ENCODE results near the gene ERBB4. TPM values are rescaled to one million over a fixed set of nuclear protein-coding genes. Genes with fewer than 3 reads are reported as not detected.

The ERBB4 gene
- total RNA-seq, 1 experiment from 2014 or later: 0.15 TPM

GRCh38 chr2:211516537-211516936 lies 1022.1 kb downstream of the ERBB4 start:
- in situ Hi-C loops (cut with HindIII; ENCODE audit: low pct_unique_long_range_greater_than_20kb, low sequenced_read_pairs): no loop called here
- no peak overlapping the region for H3K27ac ChIP-seq (ENCODE audit: low read length)
- intact Hi-C loops (cut with micrococcal nuclease; ENCODE audit: unreplicated experiment): no loop called here
- DNase-seq (ENCODE audit: low read depth, low spot score) (no peak), ATAC-seq (no peak)
- H3K4me1 ChIP-seq (ENCODE audit: control insufficient read depth, insufficient read depth, low read length): no peaks in the 10 kb centered on the region
- H3K9me3 ChIP-seq (ENCODE audit: control insufficient read depth, insufficient read depth, low read depth, low read length): no peaks in the 10 kb centered on the region
- ChIA-PET POLR2A (no interaction called here), CTCF (no interaction called here)
- no peaks in the 10 kb centered on the region for H3K27me3 ChIP-seq (ENCODE audit: control insufficient read depth, insufficient read depth, low read length)
- no peak for TF ChIP-seq CTCF (IDR thresholded peaks at IDR 0.05)
- TF ChIP-seq REST (IDR thresholded peaks at IDR 0.05; ENCODE audit: insufficient read depth in 1 of 2, low read depth in 2 of 2, low read length in 1 of 2): no peak
- TF ChIP-seq TCF7L2 (IDR thresholded peaks at IDR 0.05; ENCODE audit: low read depth, low read length): no peak
- TF ChIP-seq POLR2AphosphoS5 (IDR thresholded peaks at IDR 0.05; ENCODE audit: low read depth, low read length): no peak
- TF ChIP-seq SIN3A (IDR thresholded peaks at IDR 0.05; ENCODE audit: borderline replicate concordance, insufficient read depth, low read depth, low read length): no peak
- no peak overlapping the region for H3K4me3 ChIP-seq (ENCODE audit: low read depth in 2 of 2, low read length in 2 of 2)
- H3K36me3 ChIP-seq (ENCODE audit: control insufficient read depth, insufficient read depth, low read length): no peaks in the 10 kb centered on the region
- BruUV-seq (replicated peaks): no TSS peak

- H3K9me3 ChIP-seq (ENCODE audit: control insufficient read depth, insufficient read depth, low read depth, low read length): no peaks in the 10 kb centered on the region
- H3K27ac ChIP-seq (ENCODE audit: low read length): no peak overlapping the region
- no TSS peak for BruUV-seq (replicated peaks)
- H3K27me3 ChIP-seq (ENCODE audit: control insufficient read depth, insufficient read depth, low read length): no peaks in the 10 kb centered on the region
- CTCF ChIA-PET: no interaction called here
- H3K4me1 ChIP-seq (ENCODE audit: control insufficient read depth, insufficient read depth, low read length): no peaks in the 10 kb centered on the region
- intact Hi-C loops (cut with micrococcal nuclease; ENCODE audit: unreplicated experiment) (no loop called here), in situ Hi-C loops (cut with HindIII; ENCODE audit: low pct_unique_long_range_greater_than_20kb, low sequenced_read_pairs) (no loop called here)
- H3K4me3 ChIP-seq (ENCODE audit: low read depth in 2 of 2, low read length in 2 of 2): no peak overlapping the region
- POLR2A ChIA-PET: no interaction called here
- TF ChIP-seq SIN3A (IDR thresholded peaks at IDR 0.05; ENCODE audit: borderline replicate concordance, insufficient read depth, low read depth, low read length) (no peak), TCF7L2 (IDR thresholded peaks at IDR 0.05; ENCODE audit: low read depth, low read length) (no peak), POLR2AphosphoS5 (IDR thresholded peaks at IDR 0.05; ENCODE audit: low read depth, low read length) (no peak), CTCF (IDR thresholded peaks at IDR 0.05) (no peak), REST (IDR thresholded peaks at IDR 0.05; ENCODE audit: insufficient read depth in 1 of 2, low read depth in 2 of 2, low read length in 1 of 2) (no peak)
- DNase-seq (ENCODE audit: low read depth, low spot score) (no peak), ATAC-seq (no peak)
- H3K36me3 ChIP-seq (ENCODE audit: control insufficient read depth, insufficient read depth, low read length): no peaks in the 10 kb centered on the region
These were observed 1024.6 kb downstream of the ERBB4 start for GRCh38 chr2:211514049-211514448.
